Liver (tissue), 3 donors: ENCODE data around the gene REC114.

ENCODE experiments used
- FOXA1 ChIP-seq: IDR thresholded peaks from 2 replicates; pipeline ENCODE4 v1.6.1; 2016; ENCODE audit warnings: antibody characterized with exemption
- RAD21 ChIP-seq, 2 donors: IDR thresholded peaks; 2 replicates each; pipeline ENCODE4 v1.6.1; 2016; ENCODE audit warnings: antibody characterized with exemption in 2 of 2, mild to moderate bottlenecking in 2 of 2
- YY1 ChIP-seq: IDR thresholded peaks from 2 replicates; pipeline ENCODE4 v1.6.1; 2016; ENCODE audit warnings: antibody characterized with exemption, mild to moderate bottlenecking
- TF ChIP-seq, protein P1 (sequence below): fragments of 150-350 bp; IDR thresholded peaks from 2 replicates; pipeline ENCODE4 v1.5.1; 2017; ENCODE audit warnings: improper control_type of control experiment, low read depth, low read length; ENCODE audit not compliant: missing input control
- TF ChIP-seq, protein P2 (sequence below): IDR thresholded peaks from 2 replicates; pipeline ENCODE4 v1.6.1; 2016; ENCODE audit warnings: antibody characterized with exemption, mild to moderate bottlenecking
- TF ChIP-seq, protein P3 (sequence below): IDR thresholded peaks from 2 replicates; pipeline ENCODE4 v1.6.1; 2016; ENCODE audit warnings: antibody characterized with exemption
- donor health status: healthy.
- donor health status: healthy.

DNA sequence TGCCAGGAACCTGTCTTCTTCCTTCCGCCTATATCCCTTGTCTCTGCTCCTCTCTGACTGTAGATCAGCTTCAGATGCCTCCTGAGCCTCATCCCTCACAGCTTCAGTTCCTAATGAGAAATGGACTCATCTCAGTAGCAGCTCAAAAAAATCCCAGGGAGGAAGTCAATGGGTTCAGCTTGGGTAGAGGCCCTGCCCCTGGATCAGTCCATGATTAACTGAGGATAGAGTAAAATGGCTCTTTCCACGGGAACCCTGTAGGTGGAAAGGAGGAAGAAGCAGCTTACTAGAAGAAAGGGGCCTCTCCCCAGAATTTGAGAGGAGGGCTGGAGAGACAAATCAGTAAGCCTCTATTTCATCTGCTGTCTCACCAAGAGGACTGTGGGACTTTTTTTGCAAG is 47.3 kb upstream of the REC114 start:
- TF ChIP-seq, protein P1, sequence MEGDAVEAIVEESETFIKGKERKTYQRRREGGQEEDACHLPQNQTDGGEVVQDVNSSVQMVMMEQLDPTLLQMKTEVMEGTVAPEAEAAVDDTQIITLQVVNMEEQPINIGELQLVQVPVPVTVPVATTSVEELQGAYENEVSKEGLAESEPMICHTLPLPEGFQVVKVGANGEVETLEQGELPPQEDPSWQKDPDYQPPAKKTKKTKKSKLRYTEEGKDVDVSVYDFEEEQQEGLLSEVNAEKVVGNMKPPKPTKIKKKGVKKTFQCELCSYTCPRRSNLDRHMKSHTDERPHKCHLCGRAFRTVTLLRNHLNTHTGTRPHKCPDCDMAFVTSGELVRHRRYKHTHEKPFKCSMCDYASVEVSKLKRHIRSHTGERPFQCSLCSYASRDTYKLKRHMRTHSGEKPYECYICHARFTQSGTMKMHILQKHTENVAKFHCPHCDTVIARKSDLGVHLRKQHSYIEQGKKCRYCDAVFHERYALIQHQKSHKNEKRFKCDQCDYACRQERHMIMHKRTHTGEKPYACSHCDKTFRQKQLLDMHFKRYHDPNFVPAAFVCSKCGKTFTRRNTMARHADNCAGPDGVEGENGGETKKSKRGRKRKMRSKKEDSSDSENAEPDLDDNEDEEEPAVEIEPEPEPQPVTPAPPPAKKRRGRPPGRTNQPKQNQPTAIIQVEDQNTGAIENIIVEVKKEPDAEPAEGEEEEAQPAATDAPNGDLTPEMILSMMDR, result no peak
- TF ChIP-seq FOXA1 (no peak), YY1 (no peak), RAD21 (IDR thresholded peaks at IDR 0.05) (no peak)
- TF ChIP-seq, protein P2, sequence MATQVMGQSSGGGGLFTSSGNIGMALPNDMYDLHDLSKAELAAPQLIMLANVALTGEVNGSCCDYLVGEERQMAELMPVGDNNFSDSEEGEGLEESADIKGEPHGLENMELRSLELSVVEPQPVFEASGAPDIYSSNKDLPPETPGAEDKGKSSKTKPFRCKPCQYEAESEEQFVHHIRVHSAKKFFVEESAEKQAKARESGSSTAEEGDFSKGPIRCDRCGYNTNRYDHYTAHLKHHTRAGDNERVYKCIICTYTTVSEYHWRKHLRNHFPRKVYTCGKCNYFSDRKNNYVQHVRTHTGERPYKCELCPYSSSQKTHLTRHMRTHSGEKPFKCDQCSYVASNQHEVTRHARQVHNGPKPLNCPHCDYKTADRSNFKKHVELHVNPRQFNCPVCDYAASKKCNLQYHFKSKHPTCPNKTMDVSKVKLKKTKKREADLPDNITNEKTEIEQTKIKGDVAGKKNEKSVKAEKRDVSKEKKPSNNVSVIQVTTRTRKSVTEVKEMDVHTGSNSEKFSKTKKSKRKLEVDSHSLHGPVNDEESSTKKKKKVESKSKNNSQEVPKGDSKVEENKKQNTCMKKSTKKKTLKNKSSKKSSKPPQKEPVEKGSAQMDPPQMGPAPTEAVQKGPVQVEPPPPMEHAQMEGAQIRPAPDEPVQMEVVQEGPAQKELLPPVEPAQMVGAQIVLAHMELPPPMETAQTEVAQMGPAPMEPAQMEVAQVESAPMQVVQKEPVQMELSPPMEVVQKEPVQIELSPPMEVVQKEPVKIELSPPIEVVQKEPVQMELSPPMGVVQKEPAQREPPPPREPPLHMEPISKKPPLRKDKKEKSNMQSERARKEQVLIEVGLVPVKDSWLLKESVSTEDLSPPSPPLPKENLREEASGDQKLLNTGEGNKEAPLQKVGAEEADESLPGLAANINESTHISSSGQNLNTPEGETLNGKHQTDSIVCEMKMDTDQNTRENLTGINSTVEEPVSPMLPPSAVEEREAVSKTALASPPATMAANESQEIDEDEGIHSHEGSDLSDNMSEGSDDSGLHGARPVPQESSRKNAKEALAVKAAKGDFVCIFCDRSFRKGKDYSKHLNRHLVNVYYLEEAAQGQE, result no peak
- TF ChIP-seq, protein P3, sequence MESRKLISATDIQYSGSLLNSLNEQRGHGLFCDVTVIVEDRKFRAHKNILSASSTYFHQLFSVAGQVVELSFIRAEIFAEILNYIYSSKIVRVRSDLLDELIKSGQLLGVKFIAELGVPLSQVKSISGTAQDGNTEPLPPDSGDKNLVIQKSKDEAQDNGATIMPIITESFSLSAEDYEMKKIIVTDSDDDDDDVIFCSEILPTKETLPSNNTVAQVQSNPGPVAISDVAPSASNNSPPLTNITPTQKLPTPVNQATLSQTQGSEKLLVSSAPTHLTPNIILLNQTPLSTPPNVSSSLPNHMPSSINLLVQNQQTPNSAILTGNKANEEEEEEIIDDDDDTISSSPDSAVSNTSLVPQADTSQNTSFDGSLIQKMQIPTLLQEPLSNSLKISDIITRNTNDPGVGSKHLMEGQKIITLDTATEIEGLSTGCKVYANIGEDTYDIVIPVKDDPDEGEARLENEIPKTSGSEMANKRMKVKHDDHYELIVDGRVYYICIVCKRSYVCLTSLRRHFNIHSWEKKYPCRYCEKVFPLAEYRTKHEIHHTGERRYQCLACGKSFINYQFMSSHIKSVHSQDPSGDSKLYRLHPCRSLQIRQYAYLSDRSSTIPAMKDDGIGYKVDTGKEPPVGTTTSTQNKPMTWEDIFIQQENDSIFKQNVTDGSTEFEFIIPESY, result no peak
